Stomach smooth muscle (tissue), 2 donors: ENCODE data around the gene NALF2.
A peak's percentile ranks its signal among the peaks of the same experiment; 100 is the strongest.

Experiments
- H3K27ac ChIP-seq: one replicate; pipeline ENCODE4 v1.7.0; 2013; ENCODE audit warnings: mild to moderate bottlenecking, low read length, inconsistent platforms
- H3K27me3 ChIP-seq, 2 donors: one replicate each; pipeline ENCODE4 v1.7.0; 2013; ENCODE audit warnings: low read length in 2 of 2; ENCODE audit not compliant: insufficient read depth in 2 of 2, control insufficient read depth in 1 of 2
- H3K36me3 ChIP-seq, 2 donors: one replicate each; pipeline ENCODE4 v1.7.0; 2013; ENCODE audit warnings: low read length in 2 of 2; ENCODE audit not compliant: control insufficient read depth in 2 of 2, insufficient read depth in 2 of 2
- H3K4me1 ChIP-seq: one replicate; pipeline ENCODE4 v1.7.0; 2013; ENCODE audit warnings: low read length; ENCODE audit not compliant: control insufficient read depth, insufficient read depth
- H3K4me3 ChIP-seq, 2 donors: one replicate each; pipeline ENCODE4 v1.7.0; 2013; ENCODE audit warnings: low read length in 2 of 2
- H3K9ac ChIP-seq, 2 donors: one replicate each; pipeline ENCODE4 v1.7.0; 2013; ENCODE audit warnings: low read length in 2 of 2, mild to moderate bottlenecking in 1 of 2
- H3K9me3 ChIP-seq, 2 donors: one replicate each; pipeline ENCODE4 v1.7.0; 2013; ENCODE audit warnings: low read length in 2 of 2; ENCODE audit not compliant: control insufficient read depth in 2 of 2
- donor health status: healthy.
- donor health status: Pancreatic carcinoma.

The NALF2 gene

GRCh38 chrX:69504626-69505612 lies 793 bp downstream of the NALF2 start:
- Histone ChIP-seq H3K27me3 (peaks cover 26 to 47% of the 10 kb centered on the region in 2 donors), H3K9ac (no peak overlapping the region), H3K36me3 (no peaks in the 10 kb centered on the region), H3K27ac (no peak overlapping the region), H3K4me3 (peak overlapping the region in 1 of 2 donors; percentile 69), H3K4me1 (peaks cover 12% of the 10 kb centered on the region), H3K9me3 (peaks cover 0 to 3% of the 10 kb centered on the region in 2 donors)

- Histone ChIP-seq H3K36me3 (no peaks in the 10 kb centered on the region), H3K27ac (no peak overlapping the region), H3K27me3 (peaks cover 26 to 45% of the 10 kb centered on the region in 2 donors), H3K4me3 (no peak overlapping the region), H3K4me1 (peaks cover 12% of the 10 kb centered on the region), H3K9ac (no peak overlapping the region), H3K9me3 (no peaks in the 10 kb centered on the region)
These were observed 1.9 kb downstream of the NALF2 start for GRCh38 chrX:69505772-69506616.

GRCh38 chrX:69506617-69507499 lies 2.7 kb downstream of the NALF2 start:
- H3K9ac ChIP-seq: no peak overlapping the region
- no peak overlapping the region for H3K4me3 ChIP-seq
- H3K36me3 ChIP-seq: no peaks in the 10 kb centered on the region
- H3K27me3 ChIP-seq: peaks cover 26 to 49% of the 10 kb centered on the region in 2 donors
- H3K27ac ChIP-seq: no peak overlapping the region
- no peaks in the 10 kb centered on the region for H3K9me3 ChIP-seq
- peaks cover 12% of the 10 kb centered on the region for H3K4me1 ChIP-seq

- Histone ChIP-seq H3K27ac (no peak overlapping the region), H3K36me3 (no peaks in the 10 kb centered on the region), H3K9ac (no peak overlapping the region), H3K27me3 (peaks cover 26 to 51% of the 10 kb centered on the region in 2 donors), H3K4me3 (no peak overlapping the region), H3K4me1 (peaks cover 12% of the 10 kb centered on the region), H3K9me3 (no peaks in the 10 kb centered on the region)
These were observed 3.3 kb downstream of the NALF2 start for GRCh38 chrX:69507500-69507789.

GRCh38 chrX:69508610-69509009 lies 4.5 kb downstream of the NALF2 start:
- Histone ChIP-seq H3K4me1 (peaks cover 12% of the 10 kb centered on the region), H3K4me3 (no peak overlapping the region), H3K36me3 (no peaks in the 10 kb centered on the region), H3K27me3 (peaks cover 26 to 55% of the 10 kb centered on the region in 2 donors), H3K9me3 (no peaks in the 10 kb centered on the region), H3K27ac (no peak overlapping the region), H3K9ac (no peak overlapping the region)

GRCh38 chrX:69510137-69510715 lies 6.1 kb downstream of the NALF2 start:
- no peak overlapping the region for H3K4me3 ChIP-seq

GRCh38 chrX:69510914-69511513 lies 6.9 kb downstream of the NALF2 start:
- no peak overlapping the region for H3K9ac ChIP-seq
- H3K36me3 ChIP-seq: no peaks in the 10 kb centered on the region
- no peaks in the 10 kb centered on the region for H3K9me3 ChIP-seq
- H3K27ac ChIP-seq: no peak overlapping the region
- H3K4me1 ChIP-seq: peaks cover 2% of the 10 kb centered on the region
- no peak overlapping the region for H3K4me3 ChIP-seq
- H3K27me3 ChIP-seq: peaks cover 22 to 51% of the 10 kb centered on the region in 2 donors

More at GRCh38 chrX:69510137-69510715, 6.1 kb downstream of the NALF2 start:
- Histone ChIP-seq H3K9me3 (no peaks in the 10 kb centered on the region), H3K9ac (no peak overlapping the region), H3K27me3 (peaks cover 26 to 55% of the 10 kb centered on the region in 2 donors), H3K27ac (no peak overlapping the region), H3K36me3 (no peaks in the 10 kb centered on the region), H3K4me1 (peaks cover 8% of the 10 kb centered on the region)

- peaks cover 0 to 37% of the 10 kb centered on the region in 2 donors for H3K27me3 ChIP-seq
These were observed 17.9 kb downstream of the NALF2 start for GRCh38 chrX:69522052-69522451.

GRCh38 chrX:69523314-69523713 lies 19.2 kb downstream of the NALF2 start:
- peaks cover 0 to 38% of the 10 kb centered on the region in 2 donors for H3K27me3 ChIP-seq

More at GRCh38 chrX:69522052-69522451, 17.9 kb downstream of the NALF2 start:
- H3K9ac ChIP-seq: no peak overlapping the region
- no peak overlapping the region for H3K4me3 ChIP-seq
- no peak overlapping the region for H3K27ac ChIP-seq
- peaks cover 0 to 2% of the 10 kb centered on the region in 2 donors for H3K9me3 ChIP-seq
- H3K4me1 ChIP-seq: no peaks in the 10 kb centered on the region
- H3K36me3 ChIP-seq: no peaks in the 10 kb centered on the region

More at GRCh38 chrX:69523314-69523713, 19.2 kb downstream of the NALF2 start:
- Histone ChIP-seq H3K9ac (no peak overlapping the region), H3K27ac (no peak overlapping the region), H3K9me3 (peaks cover 0 to 2% of the 10 kb centered on the region in 2 donors), H3K4me3 (no peak overlapping the region), H3K4me1 (no peaks in the 10 kb centered on the region), H3K36me3 (no peaks in the 10 kb centered on the region)
